H1 (cell line): ENCODE measurements around the gene LARP4B. TPM values are rescaled to one million over a fixed set of nuclear protein-coding genes. Genes with fewer than 3 reads are reported as not detected.

Experiments
- CTCF ChIA-PET: fragments of 300-600 bp; sonication (Branson Sonifier 250); formaldehyde crosslinking; loops from one replicate; lab custom pipeline; 2021; ENCODE audit not compliant: partially characterized antibody; lab: Charles Lee
- POLR2A ChIA-PET: fragments of 300-600 bp; sonication (Branson Sonifier 250); formaldehyde crosslinking; loops from one replicate; lab custom pipeline; 2021; ENCODE audit warnings: inconsistent platforms; ENCODE audit not compliant: partially characterized antibody; lab: Charles Lee
- DNase-seq, 2 experiments: peaks; one replicate each; pipeline versions ENCODE4 v3.0.0 to v3.0.0-alpha.2; 2010 to 2022; ENCODE audit warnings: low spot score in 2 of 2, low read depth in 1 of 2, mixed read lengths in 1 of 2
- FAIRE-seq: peaks from 2 replicates; lab custom pipeline; 2011; peaks lifted over from hg19 to GRCh38; lab: Jason Lieb, UNC
- H2AFZ ChIP-seq: 2 replicates; pipeline ENCODE4 v1.8.1; 2012; ENCODE audit warnings: low read length, inconsistent platforms
- H2AK5ac ChIP-seq: 2 replicates; pipeline ENCODE4 v1.6.1; 2013; ENCODE audit warnings: low read depth, low read length
- H2BK120ac ChIP-seq: replicated peaks from 2 replicates; pipeline ENCODE3; 2013; ENCODE audit warnings: low read depth, low read length, inconsistent platforms
- H2BK12ac ChIP-seq: 2 replicates; pipeline ENCODE4 v1.6.1; 2013; ENCODE audit warnings: low read depth, low read length
- H2BK15ac ChIP-seq: 2 replicates; pipeline ENCODE4 v1.6.1; 2013; ENCODE audit warnings: low read length
- H2BK20ac ChIP-seq: 2 replicates; pipeline ENCODE4 v1.6.1; 2013; ENCODE audit warnings: low read length
- H2BK5ac ChIP-seq: 2 replicates; pipeline ENCODE4 v1.6.1; 2013; ENCODE audit warnings: low read depth, low read length
- H3K14ac ChIP-seq: 2 replicates; pipeline ENCODE4 v1.6.1; 2013; ENCODE audit warnings: inconsistent platforms; ENCODE audit not compliant: insufficient read length
- H3K18ac ChIP-seq: 2 replicates; pipeline ENCODE4 v1.6.1; 2013; ENCODE audit warnings: low read length; ENCODE audit errors: extremely low read depth
- H3K23ac ChIP-seq: 2 replicates; pipeline ENCODE4 v1.6.1; 2013; ENCODE audit warnings: inconsistent platforms; ENCODE audit not compliant: insufficient read length
- H3K23me2 ChIP-seq: 2 replicates; pipeline ENCODE4 v1.6.1; 2013; ENCODE audit warnings: low read depth, low read length
- H3K27ac ChIP-seq: 2 replicates; pipeline ENCODE4 v1.6.1; 2011; ENCODE audit warnings: low read depth, low read length, inconsistent platforms
- H3K27me3 ChIP-seq, 4 experiments: replicated peaks in 1 of 4; 1 replicate in 1 of 4; 2 replicates in 3 of 4; pipeline versions ENCODE4 v1.6.1 to v1.8.1; 2011 to 2013; ENCODE audit warnings: low read length in 3 of 4, mild to moderate bottlenecking in 3 of 4, inconsistent platforms in 2 of 4, mixed read lengths in 2 of 4, moderate library complexity in 1 of 4; ENCODE audit not compliant: control insufficient read depth in 3 of 4, insufficient read depth in 3 of 4; ENCODE audit errors: extremely low read depth in 1 of 4
- H3K36me3 ChIP-seq, 4 experiments: 2 replicates each; pipeline versions ENCODE4 v1.6.1 to v1.8.1; 2011 to 2013; ENCODE audit warnings: mild to moderate bottlenecking in 4 of 4, low read length in 3 of 4, moderate library complexity in 2 of 4, control low read depth in 1 of 4, inconsistent platforms in 1 of 4; ENCODE audit not compliant: insufficient read depth in 4 of 4, control insufficient read depth in 2 of 4
- H3K4ac ChIP-seq: replicated peaks from 2 replicates; pipeline ENCODE3; 2013; ENCODE audit warnings: low read length, low read depth, mixed read lengths, inconsistent platforms; ENCODE audit not compliant: insufficient read length
- H3K4me1 ChIP-seq, 4 experiments: replicated peaks in 1 of 4; 1 replicate in 1 of 4; 2 replicates in 3 of 4; pipeline versions ENCODE4 v1.6.1 to v1.8.1; 2011 to 2013; ENCODE audit warnings: low read length in 3 of 4, inconsistent platforms in 2 of 4, mixed read lengths in 1 of 4; ENCODE audit not compliant: insufficient read depth in 4 of 4, control insufficient read depth in 3 of 4
- H3K4me2 ChIP-seq, 2 experiments: 2 replicates each; pipeline versions ENCODE4 v1.6.1 to v1.8.1; 2011 to 2013; ENCODE audit warnings: low read depth in 2 of 2, low read length in 2 of 2, control low read depth in 1 of 2, inconsistent platforms in 1 of 2, mild to moderate bottlenecking in 1 of 2; ENCODE audit not compliant: insufficient read depth in 1 of 2
- H3K4me3 ChIP-seq, 4 experiments: fragments of 200-600, 300-600 bp in 1 of 4; sonication (generic), shearing (Covaris generic), sonication (Bioruptor Twin) in 1 of 4; 2 replicates each; pipeline versions ENCODE4 v1.5.1 to v1.8.1; 2011 to 2016; ENCODE audit warnings: low read length in 4 of 4, low read depth in 3 of 4, control low read depth in 2 of 4, inconsistent platforms in 2 of 4, mild to moderate bottlenecking in 2 of 4, mixed read lengths in 1 of 4, moderate library complexity in 1 of 4; ENCODE audit not compliant: insufficient read depth in 2 of 4; ENCODE audit errors: extremely low read depth in 1 of 4
- H3K56ac ChIP-seq: replicated peaks from 2 replicates; pipeline ENCODE3; 2013; ENCODE audit warnings: low read depth, mild to moderate bottlenecking, mixed read lengths, low read length, inconsistent platforms; ENCODE audit not compliant: insufficient read length
- H3K79me1 ChIP-seq: 2 replicates; pipeline ENCODE4 v1.6.1; 2013; ENCODE audit warnings: low read depth, low read length, control low read depth
- H3K79me2 ChIP-seq, 2 experiments: 2 replicates each; pipeline versions ENCODE4 v1.6.1 to v1.8.1; 2012 to 2013; ENCODE audit warnings: low read length in 2 of 2, mild to moderate bottlenecking in 2 of 2, inconsistent platforms in 1 of 2; ENCODE audit not compliant: insufficient read depth in 2 of 2, control insufficient read depth in 1 of 2
- H3K9ac ChIP-seq, 4 experiments: replicated peaks in 1 of 4; 1 replicate in 1 of 4; 2 replicates in 3 of 4; pipeline versions ENCODE4 v1.6.1 to v1.8.1; 2011 to 2013; ENCODE audit warnings: low read depth in 3 of 4, low read length in 3 of 4, control low read depth in 2 of 4, mild to moderate bottlenecking in 2 of 4, moderate library complexity in 2 of 4, inconsistent platforms in 1 of 4; ENCODE audit errors: extremely low read depth in 1 of 4
- H3K9me3 ChIP-seq, 2 experiments: 2 replicates each; pipeline versions ENCODE4 v1.6.1 to v1.8.1; 2012 to 2013; ENCODE audit warnings: mild to moderate bottlenecking in 2 of 2, moderate library complexity in 2 of 2, control low read depth in 1 of 2, inconsistent platforms in 1 of 2, low read depth in 1 of 2, low read length in 1 of 2, mixed read lengths in 1 of 2; ENCODE audit not compliant: insufficient read depth in 2 of 2
- H4K20me1 ChIP-seq, 2 experiments: replicated peaks in 1 of 2; 2 replicates each; pipeline versions ENCODE3 to v1.8.1; 2011 to 2013; ENCODE audit warnings: inconsistent platforms in 2 of 2, low read length in 2 of 2, mild to moderate bottlenecking in 1 of 2; ENCODE audit not compliant: insufficient read depth in 2 of 2, control insufficient read depth in 1 of 2
- H4K5ac ChIP-seq: 2 replicates; pipeline ENCODE4 v1.6.1; 2013; ENCODE audit warnings: low read length, low read depth, mixed read lengths, inconsistent platforms; ENCODE audit not compliant: insufficient read length
- H4K8ac ChIP-seq: 2 replicates; pipeline ENCODE4 v1.8.0; 2013; ENCODE audit warnings: mild to moderate bottlenecking, moderate library complexity, low read length, inconsistent platforms; ENCODE audit not compliant: insufficient read depth; ENCODE audit errors: extremely low read depth
- H4K91ac ChIP-seq: replicated peaks from 2 replicates; pipeline ENCODE3; 2013; ENCODE audit warnings: low read length, mixed read lengths, inconsistent platforms; ENCODE audit not compliant: insufficient read length
- CHD1 ChIP-seq: IDR thresholded peaks from 2 replicates; pipeline ENCODE4 v1.6.1; 2012; ENCODE audit warnings: low read depth, low read length, improper control_type of control experiment
- SAP30 ChIP-seq: fragments of 300-600 bp; sonication (generic); IDR thresholded peaks from 2 replicates; pipeline ENCODE4 v1.7.1; 2012; ENCODE audit warnings: low read length, moderate library complexity, mild to moderate bottlenecking, inconsistent platforms; ENCODE audit not compliant: insufficient read depth, insufficient replicate concordance
- SIX5 ChIP-seq: IDR thresholded peaks from 2 replicates; pipeline ENCODE4 v1.6.1; 2011; ENCODE audit warnings: mild to moderate bottlenecking, low read depth, low read length
- TEAD4 ChIP-seq: IDR thresholded peaks from 2 replicates; pipeline ENCODE4 v1.6.1; 2012; ENCODE audit warnings: low read depth, low read length, inconsistent platforms, mixed read lengths
- WGBS, 2 experiments: shearing (Covaris generic) in 1 of 2; methylation state at CpG; one replicate each; pipeline versions ENCODE4 v1.1.6 to v1.1.7; 2013 to 2015; ENCODE audit warnings: low lambda C conversion rate in 2 of 2, mixed read lengths in 2 of 2, inconsistent platforms in 1 of 2, low coverage in 1 of 2, missing lambda C conversion rate in 1 of 2; ENCODE audit not compliant: insufficient replicate concordance in 2 of 2, insufficient coverage in 1 of 2, insufficient read length in 1 of 2; ENCODE audit errors: extremely low coverage in 1 of 2, missing lambda C conversion rate in 1 of 2; 5-methylcytosine and 5-hydroxymethylcytosine counted together
- polyA plus RNA-seq, 7 experiments: library from polyadenylated mRNA; depleted of rRNA in 3 of 7; stranded (reverse) in 5 of 7; unstranded in 2 of 7; fragments of >200 nt in 5 of 7; fragments of 200-250 nt in 2 of 7; gene quantifications; 1 replicate in 5 of 7; 2 replicates in 1 of 7; 4 replicates in 1 of 7; pipeline versions ENCODE4 v1.2.1 to v1.2.3, GENCODE V29; 2011 to 2013; ENCODE audit warnings: missing spikeins in 2 of 7, mixed read lengths in 2 of 7
- total RNA-seq: library from RNA; stranded (reverse); fragmentation: NEBNext Ultra II Directional; extraction: Animal tissue kit (Norgen Biotek cat#: 25700); gene quantifications from 2 replicates; pipeline ENCODE4 v1.2.1, GENCODE V29; 2021

Gene LARP4B
- total and polyA plus RNA-seq, 2 of the 8 experiments (the other 6 are each of a cell fraction or from before 2014, with no cell fraction given), result 20.1 to 78.6 TPM

- Histone ChIP-seq H3K9ac (no peak overlapping the region), H3K4ac (no peak overlapping the region), H3K36me3 (no peaks in the 10 kb centered on the region), H2AFZ (no peak overlapping the region), H3K4me2 (no peak overlapping the region), H3K79me2 (no peaks in the 10 kb centered on the region), H4K20me1 (no peaks in the 10 kb centered on the region), H3K27ac (no peak overlapping the region), H2AK5ac (no peak overlapping the region), H4K5ac (no peak overlapping the region), H3K4me3 (no peak overlapping the region), H2BK5ac (no peak overlapping the region), H3K23ac (no peak overlapping the region), H3K4me1 (no peaks in the 10 kb centered on the region), H3K18ac (no peak overlapping the region), H3K14ac (no peak overlapping the region), H3K9me3 (peaks cover 0 to 2% of the 10 kb centered on the region in 2 experiments; a peak in 1 of 4 replicates), H2BK20ac (no peak overlapping the region), H3K56ac (no peak overlapping the region), H4K91ac (no peak overlapping the region), H3K27me3 (no peaks in the 10 kb centered on the region), H3K79me1 (no peaks in the 10 kb centered on the region), H2BK15ac (no peak overlapping the region), H3K23me2 (no peaks in the 10 kb centered on the region), H4K8ac (0 out of 2 replicates have a peak overlapping the region, but pooled peaks have one; percentile 17), H2BK12ac (no peak overlapping the region), H2BK120ac (no peak overlapping the region)
- DNase-seq, result no peak
- FAIRE-seq, result no peak
- WGBS, 2 experiments, result 90% methylated on average over 15 of the region's 15 CpGs; no CpG with 5 or more reads in 1 of the 2 experiments
- TF ChIP-seq SIX5, result no peak
- TF ChIP-seq SAP30, result no peak
- no peak for TF ChIP-seq CHD1
- no peak for TF ChIP-seq TEAD4
- ChIA-PET CTCF (interaction anchor here (0.6 kb wide), 1 partner anchor 31 kb away, joined by 3 read pairs; no protein-coding TSS in a partner anchor), POLR2A (no interaction called here)
Measured at GRCh38 chr10:964321-964987, 32.9 kb upstream of the LARP4B start.
